Measurements from ENCODE around the gene THRB.

DNA sequence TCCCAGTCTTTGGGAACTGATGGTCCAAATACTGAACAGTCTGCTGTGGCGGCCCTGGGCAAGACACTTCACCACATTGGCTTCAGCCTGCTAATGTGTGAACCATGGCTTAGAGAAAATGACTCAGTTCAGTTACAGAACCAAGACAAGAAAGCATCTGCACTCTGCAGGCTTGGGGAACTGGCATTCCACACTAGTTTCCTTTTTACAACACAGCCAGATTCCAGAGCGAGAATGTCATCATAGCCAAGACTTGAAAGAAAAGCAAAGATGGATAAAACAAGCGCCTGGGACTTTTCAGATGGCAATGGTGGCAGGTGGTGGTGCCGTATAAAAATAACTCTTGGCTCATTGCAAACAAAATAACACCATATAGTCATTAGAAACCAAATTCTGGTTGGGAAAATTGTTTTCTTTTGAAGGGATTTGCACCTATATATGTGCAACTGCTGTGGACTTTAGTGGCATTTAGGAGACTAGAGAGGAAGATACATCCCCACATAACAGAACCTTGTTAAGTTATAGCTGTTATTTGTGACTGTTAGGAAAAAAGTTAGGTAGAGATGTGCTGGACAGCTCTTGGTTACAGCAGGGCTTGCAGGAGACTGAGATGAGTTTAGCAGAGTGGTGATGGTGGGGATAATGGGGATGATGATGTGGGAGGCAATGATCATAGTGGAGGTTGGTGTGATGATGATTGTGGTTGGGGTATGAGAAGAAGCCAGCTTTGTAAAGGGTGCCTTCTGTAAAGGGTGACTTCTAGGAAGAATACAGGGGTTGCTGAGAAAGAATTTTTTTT is 273.6 kb downstream of the THRB start:
- TF ChIP-seq CTCF (IDR thresholded peaks at IDR 0.05; ENCODE audit: low read depth, low read length) (no peak), POLR2A (IDR thresholded peaks at IDR 0.05; ENCODE audit: extremely low read depth, insufficient read length) (no peak)
